HepG2 (cell line): ENCODE results near the gene PLS1. TPM values are rescaled to one million over a fixed set of nuclear protein-coding genes. Genes with fewer than 3 reads are reported as not detected.

Experiments used
- AHR ChIP-seq: IDR thresholded peaks from 2 replicates; pipeline ENCODE4 v1.6.1; 2018; ENCODE audit warnings: missing genetic modification reagents, missing compliant biosample characterization
- ARNT ChIP-seq: fragments of 450-650 bp; IDR thresholded peaks from 2 replicates; pipeline ENCODE4 v1.6.1; 2017
- ATF7 ChIP-seq, 2 experiments: fragments of 450-650 bp in 1 of 2; sonication (generic) in 1 of 2; formaldehyde crosslinking in 1 of 2; IDR thresholded peaks; 2 replicates each; pipeline versions ENCODE4 v1.4.0 to v1.6.1; 2016 to 2020; ENCODE audit warnings: antibody characterized with exemption in 1 of 2, mild to moderate bottlenecking in 1 of 2, missing genetic modification reagents in 1 of 2
- DBP ChIP-seq: sonication (generic); formaldehyde crosslinking; IDR thresholded peaks from 2 replicates; pipeline ENCODE4 v1.4.0; 2020; ENCODE audit warnings: missing genetic modification reagents; ENCODE audit errors: not compliant biosample characterization
- ELK4 ChIP-seq: sonication (generic); formaldehyde crosslinking; IDR thresholded peaks from 2 replicates; pipeline ENCODE4 v1.9.0; 2021; ENCODE audit warnings: missing genetic modification reagents, borderline replicate concordance
- GZF1 ChIP-seq: sonication (generic); formaldehyde crosslinking; IDR thresholded peaks from 2 replicates; pipeline ENCODE4 v1.5.1; 2020; ENCODE audit warnings: mild to moderate bottlenecking, missing genetic modification reagents
- ISX ChIP-seq: sonication (generic); formaldehyde crosslinking; conservative IDR thresholded peaks from 2 replicates; pipeline ENCODE4 v1.5.0; 2020; ENCODE audit warnings: missing genetic modification reagents
- KDM4B ChIP-seq: sonication (generic); formaldehyde crosslinking; IDR thresholded peaks from 2 replicates; pipeline ENCODE4 v1.4.0; 2020; ENCODE audit warnings: missing genetic modification reagents
- LBX2 ChIP-seq: sonication (generic); formaldehyde crosslinking; IDR thresholded peaks from 2 replicates; pipeline ENCODE4 v1.5.0; 2020; ENCODE audit warnings: missing genetic modification reagents, mild to moderate bottlenecking, borderline replicate concordance
- NCOA5 ChIP-seq: sonication (generic); formaldehyde crosslinking; IDR thresholded peaks from 2 replicates; pipeline ENCODE4 v1.4.0; 2020; ENCODE audit warnings: missing genetic modification reagents
- NFATC3 ChIP-seq: sonication (generic); formaldehyde crosslinking; IDR thresholded peaks from 2 replicates; pipeline ENCODE4 v1.5.1; 2020; ENCODE audit warnings: mild to moderate bottlenecking, missing genetic modification reagents
- PBX3 ChIP-seq: sonication (generic); formaldehyde crosslinking; IDR thresholded peaks from 2 replicates; pipeline ENCODE4 v1.8.1; 2023; ENCODE audit warnings: missing genetic modification reagents, inconsistent platforms, borderline replicate concordance
- PHF8 ChIP-seq: sonication (generic); formaldehyde crosslinking; IDR thresholded peaks from 2 replicates; pipeline ENCODE4 v1.5.0; 2020; ENCODE audit warnings: missing genetic modification reagents
- POGZ ChIP-seq: sonication (generic); formaldehyde crosslinking; IDR thresholded peaks from 2 replicates; pipeline ENCODE4 v1.4.0; 2020; ENCODE audit warnings: mild to moderate bottlenecking, missing genetic modification reagents
- REXO4 ChIP-seq: sonication (generic); formaldehyde crosslinking; IDR thresholded peaks from 2 replicates; pipeline ENCODE4 v1.8.0; 2022; ENCODE audit warnings: missing genetic modification reagents, mild to moderate bottlenecking, borderline replicate concordance
- RFX3 ChIP-seq: IDR thresholded peaks from 2 replicates; pipeline ENCODE4 v1.6.1; 2016; ENCODE audit warnings: missing biosample characterization, missing genetic modification reagents
- STAT5B ChIP-seq: sonication (generic); formaldehyde crosslinking; IDR thresholded peaks from 2 replicates; pipeline ENCODE4 v1.4.0; 2020; ENCODE audit warnings: missing genetic modification reagents
- ZNF232 ChIP-seq: sonication (generic); formaldehyde crosslinking; IDR thresholded peaks from 2 replicates; pipeline ENCODE4 v1.4.0; 2020; ENCODE audit warnings: missing genetic modification reagents, borderline replicate concordance
- ZNF263 ChIP-seq: sonication (generic); formaldehyde crosslinking; IDR thresholded peaks from 2 replicates; pipeline ENCODE4 v1.4.0; 2020; ENCODE audit warnings: missing genetic modification reagents
- ZNF264 ChIP-seq: sonication (generic); formaldehyde crosslinking; IDR thresholded peaks from 2 replicates; pipeline ENCODE4 v1.4.0; 2020; ENCODE audit warnings: missing genetic modification reagents
- ZNF276 ChIP-seq: sonication (generic); formaldehyde crosslinking; IDR thresholded peaks from 2 replicates; pipeline ENCODE4 v1.4.0; 2020; ENCODE audit warnings: mild to moderate bottlenecking, low read depth, missing genetic modification reagents
- ZNF784 ChIP-seq: sonication (generic); formaldehyde crosslinking; IDR thresholded peaks from 2 replicates; pipeline ENCODE4 v1.5.1; 2020; ENCODE audit warnings: missing genetic modification reagents, mild to moderate bottlenecking, borderline replicate concordance
- polyA plus RNA-seq, 8 experiments: library from polyadenylated mRNA; depleted of rRNA in 3 of 8; stranded (reverse) in 7 of 8; unstranded in 1 of 8; fragments of >200 nt; fragmentation: Illumina TruSeq in 4 of 8; extraction: Trizol in 4 of 8; gene quantifications; 2 replicates each; pipeline versions ENCODE4 v1.2.1 to v1.2.3, GENCODE V29; 2011 to 2016; ENCODE audit warnings: low read depth in 4 of 8, missing spikeins in 1 of 8, mixed read lengths in 1 of 8; ENCODE audit not compliant: insufficient read depth in 1 of 8
- total RNA-seq, 5 experiments: library from RNA; depleted of rRNA; stranded (reverse); fragments of >200 nt; fragmentation: Illumina TruSeq; extraction: Trizol; gene quantifications; 2 replicates each; pipeline ENCODE4 v1.2.3, GENCODE V29; 2016; ENCODE audit warnings: low read depth in 1 of 5

Gene PLS1
- total and polyA plus RNA-seq, 2 of the 13 experiments (the other 11 are each of a cell fraction or from before 2014, with no cell fraction given), result 11.2 to 21.1 TPM

- peak; percentile 100 for TF ChIP-seq POGZ
- peak; percentile 97 for TF ChIP-seq NFATC3 (CRISPR knock-in tag)
- no peak for TF ChIP-seq ATF7 (IDR thresholded peaks at IDR 0.05)
- TF ChIP-seq ATF7 (CRISPR knock-in tag; IDR thresholded peaks at IDR 0.05), result peak; percentile 52; the same call in 1 of the 2 replicates
- TF ChIP-seq REXO4 (CRISPR knock-in tag), result no peak; the same call in 1 of the 2 replicates
- TF ChIP-seq ZNF784 (CRISPR knock-in tag), result peak; percentile 92
- TF ChIP-seq RFX3 (CRISPR knock-in tag), result peak; percentile 72
- TF ChIP-seq ELK4 (CRISPR knock-in tag), result no peak; the same call in 1 of the 2 replicates
- TF ChIP-seq ZNF276 (CRISPR knock-in tag), result peak; percentile 88; the same call in 1 of the 2 replicates
- no peak for TF ChIP-seq PBX3 (CRISPR knock-in tag)
- peak; percentile 98 for TF ChIP-seq PHF8 (CRISPR knock-in tag)
- 0 out of 2 replicates have a peak, but pooled peaks have one; percentile 66 for TF ChIP-seq ZNF232 (CRISPR knock-in tag)
- TF ChIP-seq NCOA5 (CRISPR knock-in tag), result no peak
- peak; percentile 57; the same call in 1 of the 2 replicates for TF ChIP-seq ZNF263
- peak; percentile 80; the same call in 1 of the 2 replicates for TF ChIP-seq ZNF264
- TF ChIP-seq AHR (CRISPR knock-in tag), result peak; percentile 98
- peak; percentile 88; the same call in 1 of the 2 replicates for TF ChIP-seq LBX2
- TF ChIP-seq DBP (CRISPR knock-in tag), result peak; percentile 15
- TF ChIP-seq ARNT, result no peak
- peak; percentile 95; the same call in 1 of the 2 replicates for TF ChIP-seq KDM4B
- TF ChIP-seq GZF1 (CRISPR knock-in tag), result 0 out of 2 replicates have a peak, but pooled peaks have one; percentile 75
- TF ChIP-seq ISX (CRISPR knock-in tag), result peak; percentile 71; the same call in 1 of the 2 replicates
- TF ChIP-seq STAT5B (CRISPR knock-in tag), result 0 out of 2 replicates have a peak, but pooled peaks have one; percentile 32
Measured at GRCh38 chr3:142578329-142579223, 17.6 kb upstream of the PLS1 start, which contains the start of gene ATR (continued).
